CD14-positive monocyte (primary cell): Measurements from ENCODE around the gene SPIRE1. TPM values are rescaled to one million over a fixed set of nuclear protein-coding genes. Genes with fewer than 3 reads are reported as not detected.

Experiments used
- DNase-seq, 3 donors: peaks; one replicate each; pipeline ENCODE4 v3.0.0-alpha.2; 2011 to 2022
- H2AFZ ChIP-seq: 2 replicates; pipeline ENCODE4 v1.6.0; 2012; ENCODE audit warnings: mild to moderate bottlenecking, low read depth, low read length, inconsistent platforms; ENCODE audit not compliant: insufficient read depth, poor library complexity, severe bottlenecking
- H3K27ac ChIP-seq, 2 donors: 1 replicate in 1 of 2; 2 replicates in 1 of 2; pipeline ENCODE4 v1.5.1; 2012 to 2013; ENCODE audit warnings: low read length in 2 of 2, control low read depth in 1 of 2, inconsistent platforms in 1 of 2, low read depth in 1 of 2, mild to moderate bottlenecking in 1 of 2
- H3K27me3 ChIP-seq, 2 donors: one replicate each; pipeline versions ENCODE4 v1.6.0 to v1.6.1; 2011 to 2013; ENCODE audit warnings: low read length in 2 of 2; ENCODE audit not compliant: control insufficient read depth in 2 of 2, insufficient read depth in 2 of 2
- H3K36me3 ChIP-seq, 2 donors: replicated peaks in 1 of 2; 1 replicate in 1 of 2; 2 replicates in 1 of 2; pipeline versions ENCODE4 v1.5.1 to v1.6.1; 2012 to 2013; ENCODE audit warnings: low read length in 2 of 2, control low read depth in 1 of 2, inconsistent platforms in 1 of 2, mild to moderate bottlenecking in 1 of 2; ENCODE audit not compliant: insufficient read depth in 2 of 2, control insufficient read depth in 1 of 2
- H3K4me1 ChIP-seq, 2 donors: 1 replicate in 1 of 2; 2 replicates in 1 of 2; pipeline versions ENCODE4 v1.5.1 to v1.6.1; 2012 to 2013; ENCODE audit warnings: low read length in 2 of 2, control low read depth in 1 of 2, inconsistent platforms in 1 of 2, mild to moderate bottlenecking in 1 of 2, moderate library complexity in 1 of 2; ENCODE audit not compliant: insufficient read depth in 2 of 2, control insufficient read depth in 1 of 2
- H3K4me2 ChIP-seq: replicated peaks from 2 replicates; pipeline ENCODE3; 2012; ENCODE audit warnings: low read length, moderate library complexity, mild to moderate bottlenecking; ENCODE audit not compliant: poor library complexity, severe bottlenecking; ENCODE audit errors: extremely low read depth
- H3K4me3 ChIP-seq, 3 experiments: fragments of 200-600 bp in 1 of 3; sonication (generic) in 1 of 3; replicated peaks in 1 of 3; 1 replicate in 2 of 3; 2 replicates in 1 of 3; pipeline ENCODE4 v1.5.1; 2011 to 2013; ENCODE audit warnings: low read length in 3 of 3, mild to moderate bottlenecking in 3 of 3, control low read depth in 2 of 3, low read depth in 2 of 3, inconsistent platforms in 1 of 3, moderate library complexity in 1 of 3
- H3K79me2 ChIP-seq: 2 replicates; pipeline ENCODE4 v1.6.0; 2012; ENCODE audit warnings: mild to moderate bottlenecking, control low read depth, inconsistent platforms, low read length, moderate library complexity; ENCODE audit not compliant: insufficient read depth
- H3K9ac ChIP-seq: 2 replicates; pipeline ENCODE4 v1.6.0; 2017; ENCODE audit warnings: low read length, mild to moderate bottlenecking; ENCODE audit not compliant: insufficient read depth, poor library complexity, severe bottlenecking
- H3K9me3 ChIP-seq, 2 donors: replicated peaks in 1 of 2; 1 replicate in 1 of 2; 2 replicates in 1 of 2; pipeline versions ENCODE4 v1.5.1 to v1.6.1; 2012 to 2013; ENCODE audit warnings: low read length in 2 of 2, control low read depth in 1 of 2; ENCODE audit not compliant: control insufficient read depth in 1 of 2, insufficient read depth in 1 of 2
- H4K20me1 ChIP-seq: 2 replicates; pipeline ENCODE4 v1.6.0; 2012; ENCODE audit warnings: mild to moderate bottlenecking, low read length, control low read depth, moderate library complexity; ENCODE audit not compliant: insufficient read depth
- H3K27ac Mint-ChIP-seq, 7 donors: one replicate each; pipeline ENCODE4 v1.8.0; 2020; ENCODE audit warnings: mild to moderate bottlenecking in 7 of 7, mixed read lengths in 7 of 7, moderate library complexity in 6 of 7, inconsistent platforms in 2 of 7
- H3K27me3 Mint-ChIP-seq, 3 donors: one replicate each; pipeline ENCODE4 v1.8.0; 2021 to 2022; ENCODE audit warnings: low read depth in 3 of 3, mild to moderate bottlenecking in 3 of 3, mixed read lengths in 3 of 3, moderate library complexity in 3 of 3, inconsistent platforms in 1 of 3
- H3K36me3 Mint-ChIP-seq, 2 donors: one replicate each; pipeline ENCODE4 v1.8.0; 2020; ENCODE audit warnings: mixed read lengths in 2 of 2, inconsistent platforms in 1 of 2, mild to moderate bottlenecking in 1 of 2
- H3K4me1 Mint-ChIP-seq: one replicate; pipeline ENCODE4 v1.8.0; 2020; ENCODE audit warnings: mild to moderate bottlenecking, mixed read lengths
- H3K4me3 Mint-ChIP-seq, 2 donors: one replicate each; pipeline ENCODE4 v1.8.0; 2020; ENCODE audit warnings: mild to moderate bottlenecking in 2 of 2, mixed read lengths in 2 of 2, moderate library complexity in 1 of 2
- H3K9me3 Mint-ChIP-seq, 7 donors: one replicate each; pipeline ENCODE4 v1.8.0; 2020 to 2022; ENCODE audit warnings: mixed read lengths in 7 of 7, mild to moderate bottlenecking in 6 of 7, moderate library complexity in 6 of 7, inconsistent platforms in 2 of 7
- WGBS: methylation state at CpG from one replicate; pipeline ENCODE4 v1.1.5; 2013; ENCODE audit warnings: missing lambda C conversion rate; ENCODE audit not compliant: insufficient coverage; 5-methylcytosine and 5-hydroxymethylcytosine counted together
- intact Hi-C, 2 donors: fragments of 100-400 bp; cut with micrococcal nuclease; formaldehyde crosslinking; loops; one replicate each; pipeline versions ENCODE4 v1.15.0 to v1.15.1; 2023
- polyA plus RNA-seq, 3 donors: library from polyadenylated mRNA; depleted of rRNA in 1 of 3; unstranded in 2 of 3; stranded (reverse) in 1 of 3; fragments of 300-500 nt in 2 of 3; fragments of >200 nt in 1 of 3; fragmentation: Illumina TruSeq in 2 of 3; gene quantifications; 1 replicate in 2 of 3; 2 replicates in 1 of 3; pipeline ENCODE4 v1.2.3, GENCODE V29; 2012 to 2021
- TF ChIP-seq, protein P1 (sequence below): fragments of 200-600 bp; IDR thresholded peaks from one replicate; pipeline ENCODE4 v1.8.0; 2022; ENCODE audit warnings: antibody characterized with exemption, mild to moderate bottlenecking

The SPIRE1 gene
- polyA plus RNA-seq, 3 donors: 1.7 to 1.9 (median 1.8) TPM

- Histone ChIP-seq H3K9ac (no peak overlapping the region), H3K4me3 (no peak overlapping the region), H3K27me3 (no peaks in the 10 kb centered on the region), H3K79me2 (no peaks in the 10 kb centered on the region), H3K36me3 (no peaks in the 10 kb centered on the region), H2AFZ (no peak overlapping the region), H3K4me2 (no peak overlapping the region), H3K9me3 (no peaks in the 10 kb centered on the region), H3K4me1 (no peaks in the 10 kb centered on the region), H3K27ac (no peak overlapping the region), H4K20me1 (no peaks in the 10 kb centered on the region)
- TF ChIP-seq, protein P1, sequence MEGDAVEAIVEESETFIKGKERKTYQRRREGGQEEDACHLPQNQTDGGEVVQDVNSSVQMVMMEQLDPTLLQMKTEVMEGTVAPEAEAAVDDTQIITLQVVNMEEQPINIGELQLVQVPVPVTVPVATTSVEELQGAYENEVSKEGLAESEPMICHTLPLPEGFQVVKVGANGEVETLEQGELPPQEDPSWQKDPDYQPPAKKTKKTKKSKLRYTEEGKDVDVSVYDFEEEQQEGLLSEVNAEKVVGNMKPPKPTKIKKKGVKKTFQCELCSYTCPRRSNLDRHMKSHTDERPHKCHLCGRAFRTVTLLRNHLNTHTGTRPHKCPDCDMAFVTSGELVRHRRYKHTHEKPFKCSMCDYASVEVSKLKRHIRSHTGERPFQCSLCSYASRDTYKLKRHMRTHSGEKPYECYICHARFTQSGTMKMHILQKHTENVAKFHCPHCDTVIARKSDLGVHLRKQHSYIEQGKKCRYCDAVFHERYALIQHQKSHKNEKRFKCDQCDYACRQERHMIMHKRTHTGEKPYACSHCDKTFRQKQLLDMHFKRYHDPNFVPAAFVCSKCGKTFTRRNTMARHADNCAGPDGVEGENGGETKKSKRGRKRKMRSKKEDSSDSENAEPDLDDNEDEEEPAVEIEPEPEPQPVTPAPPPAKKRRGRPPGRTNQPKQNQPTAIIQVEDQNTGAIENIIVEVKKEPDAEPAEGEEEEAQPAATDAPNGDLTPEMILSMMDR: no peak
- peaks cover 0 to 2% (median 0%) of the 10 kb centered on the region in 3 donors for H3K27me3 Mint-ChIP-seq
- no peak overlapping the region for H3K4me3 Mint-ChIP-seq
- DNase-seq: no peak
- no peaks in the 10 kb centered on the region for H3K4me1 Mint-ChIP-seq
- peak overlapping the region in 1 of 7 donors; percentile 0 for H3K27ac Mint-ChIP-seq
- H3K36me3 Mint-ChIP-seq: no peaks in the 10 kb centered on the region
- intact Hi-C loops: no loop called here
- H3K9me3 Mint-ChIP-seq: peaks cover 0 to under 1% (median 0%) of the 10 kb centered on the region in 7 donors
- WGBS: 88% methylated on average over 1 of the region's 2 CpGs
These were observed 42.2 kb downstream of the SPIRE1 start for GRCh38 chr18:12615748-12616147.

GRCh38 chr18:12608301-12608700, 49.6 kb downstream of the SPIRE1 start:
- no peaks in the 10 kb centered on the region for H3K27me3 ChIP-seq
- Mint-ChIP-seq H3K9me3 (no peaks in the 10 kb centered on the region), H3K4me1 (peaks cover 25% of the 10 kb centered on the region), H3K27me3 (no peaks in the 10 kb centered on the region), H3K27ac (peak overlapping the region; percentile 28 to 100 (median 99)), H3K36me3 (peaks cover 0 to 2% of the 10 kb centered on the region in 2 donors), H3K4me3 (no peak overlapping the region)
- no CpG with 5 or more reads among the region's 1 CpG for WGBS
- no peak overlapping the region for H3K4me2 ChIP-seq
- no peaks in the 10 kb centered on the region for H3K79me2 ChIP-seq
- TF ChIP-seq, protein P1: no peak
- H3K9me3 ChIP-seq: no peaks in the 10 kb centered on the region
- peaks cover 16 to 20% of the 10 kb centered on the region in 2 donors for H3K4me1 ChIP-seq
- peak overlapping the region in 1 of 2 donors; percentile 97 for H3K27ac ChIP-seq
- H4K20me1 ChIP-seq: no peaks in the 10 kb centered on the region
- H3K36me3 ChIP-seq: no peaks in the 10 kb centered on the region
- no peak for DNase-seq
- no peak overlapping the region for H2AFZ ChIP-seq
- no peak overlapping the region for H3K9ac ChIP-seq
- intact Hi-C loops: loop anchor here (5.0 to 10.0 kb wide), 2 partner anchors 46 to 49 kb away; partner anchors contain the start of gene SPIRE1 (in 2 of the 2)
- no peak overlapping the region for H3K4me3 ChIP-seq
